ENCODE data around the gene TCTN3. TPM values are rescaled to one million over a fixed set of nuclear protein-coding genes. Genes with fewer than 3 reads are reported as not detected.
"Not testable (repeated sequence)": the region's sequence is repeated elsewhere in the genome, so short reads cannot be mapped to it uniquely, and the experiment has no call there.

TCTN3 gene
- total and polyA plus RNA-seq, 2 donors (not counting 3 experiments of a cell fraction or from before 2014, with no cell fraction given), result 40.4 to 52.6 TPM

DNA sequence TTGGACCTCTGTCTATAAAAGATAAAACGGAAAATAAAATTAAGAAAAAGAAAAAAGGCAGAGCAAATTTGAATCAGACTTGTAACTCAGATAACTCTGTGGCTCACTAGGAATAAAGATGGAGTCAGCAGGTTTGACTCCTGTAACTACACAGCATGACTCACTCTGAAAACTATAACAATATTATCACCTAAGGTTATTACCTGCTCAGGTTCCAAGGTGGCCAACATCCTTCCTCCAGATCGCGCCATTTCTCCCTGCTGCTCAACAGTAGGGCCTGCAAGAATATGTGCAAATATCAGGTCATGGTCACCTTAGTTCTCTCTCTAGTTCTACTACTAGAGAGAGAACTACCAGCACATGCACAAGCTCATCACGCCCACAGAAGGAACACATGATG, 67.2 kb downstream of the TCTN3 start:
- H2AFZ ChIP-seq (ENCODE audit: low read depth, low read length), result no peak overlapping the region
- ChIA-PET CTCF (no interaction called here), POLR2A (no interaction called here)
- no peaks in the 10 kb centered on the region for H3K4me1 ChIP-seq (ENCODE audit: control insufficient read depth, extremely low read depth, insufficient read depth, low read length)
- no peak overlapping the region for H3K27ac ChIP-seq (ENCODE audit: insufficient read depth, low read depth, low read length)
- dilution Hi-C loops (cut with MboI; ENCODE audit: extremely low pct_ligation_motif_present, low sequenced_read_pairs) (no loop called here), intact Hi-C loops (cut with micrococcal nuclease) (no loop called here)
- H3K9me3 ChIP-seq (replicated peaks; ENCODE audit: control insufficient read depth, insufficient read depth, low read length), result no peaks in the 10 kb centered on the region
- TF ChIP-seq POLR2A (IDR thresholded peaks at IDR 0.05; ENCODE audit: low read depth, low read length), result no peak
- TF ChIP-seq, protein P1, sequence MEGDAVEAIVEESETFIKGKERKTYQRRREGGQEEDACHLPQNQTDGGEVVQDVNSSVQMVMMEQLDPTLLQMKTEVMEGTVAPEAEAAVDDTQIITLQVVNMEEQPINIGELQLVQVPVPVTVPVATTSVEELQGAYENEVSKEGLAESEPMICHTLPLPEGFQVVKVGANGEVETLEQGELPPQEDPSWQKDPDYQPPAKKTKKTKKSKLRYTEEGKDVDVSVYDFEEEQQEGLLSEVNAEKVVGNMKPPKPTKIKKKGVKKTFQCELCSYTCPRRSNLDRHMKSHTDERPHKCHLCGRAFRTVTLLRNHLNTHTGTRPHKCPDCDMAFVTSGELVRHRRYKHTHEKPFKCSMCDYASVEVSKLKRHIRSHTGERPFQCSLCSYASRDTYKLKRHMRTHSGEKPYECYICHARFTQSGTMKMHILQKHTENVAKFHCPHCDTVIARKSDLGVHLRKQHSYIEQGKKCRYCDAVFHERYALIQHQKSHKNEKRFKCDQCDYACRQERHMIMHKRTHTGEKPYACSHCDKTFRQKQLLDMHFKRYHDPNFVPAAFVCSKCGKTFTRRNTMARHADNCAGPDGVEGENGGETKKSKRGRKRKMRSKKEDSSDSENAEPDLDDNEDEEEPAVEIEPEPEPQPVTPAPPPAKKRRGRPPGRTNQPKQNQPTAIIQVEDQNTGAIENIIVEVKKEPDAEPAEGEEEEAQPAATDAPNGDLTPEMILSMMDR (IDR thresholded peaks at IDR 0.05; ENCODE audit: extremely low read depth in 1 of 2, insufficient read depth in 1 of 2, low read depth in 1 of 2, low read length in 2 of 2), result no peak
- H4K20me1 ChIP-seq (replicated peaks; ENCODE audit: control insufficient read depth, extremely low read depth, insufficient read depth, low read length), result no peaks in the 10 kb centered on the region
- H3K9me1 ChIP-seq (replicated peaks; ENCODE audit: control insufficient read depth, extremely low read depth, insufficient read depth, low read length), result no peaks in the 10 kb centered on the region
- no TSS peak for BruUV-seq (replicated peaks)
- FAIRE-seq (no peak), DNase-seq (ENCODE audit: low read depth, low spot score) (no peak)
- H3K79me2 ChIP-seq (ENCODE audit: control insufficient read depth, insufficient read depth, low read length), result no peaks in the 10 kb centered on the region
- H3K4me3 ChIP-seq (replicated peaks in 1 of 3; ENCODE audit: insufficient read depth in 1 of 3, low read depth in 1 of 3, low read length in 3 of 3), result no peak overlapping the region
- H3K9ac ChIP-seq (replicated peaks; ENCODE audit: extremely low read depth, insufficient read depth, low read length), result no peak overlapping the region
- no peaks in the 10 kb centered on the region for H3K27me3 ChIP-seq (ENCODE audit: control insufficient read depth in 2 of 2, insufficient read depth in 2 of 2, low read length in 2 of 2)
- no peak overlapping the region for H3K4me2 ChIP-seq (ENCODE audit: insufficient read depth, low read length)
- H3K36me3 ChIP-seq (ENCODE audit: control insufficient read depth in 2 of 2, extremely low read depth in 1 of 2, insufficient read depth in 2 of 2, low read length in 2 of 2), result peaks cover 16 to 30% of the 10 kb centered on the region in 2 experiments

DNA sequence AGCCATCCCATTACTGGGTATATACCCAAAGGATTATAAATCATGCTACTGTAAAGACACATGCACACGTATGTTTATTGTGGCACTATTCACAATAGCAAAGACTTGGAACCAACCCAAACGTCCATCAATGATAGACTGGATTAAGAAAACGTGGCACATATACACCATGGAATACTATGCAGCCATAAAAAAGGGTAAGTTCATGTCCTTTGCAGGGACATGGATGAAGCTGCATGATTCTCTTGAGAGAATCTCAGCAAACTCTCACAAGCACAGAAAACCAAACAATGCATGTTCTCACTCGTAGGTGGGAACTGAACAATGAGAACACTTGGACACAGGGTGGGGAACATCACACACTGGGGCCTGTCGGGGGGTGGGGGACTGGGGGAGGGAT, 73.3 kb downstream of the TCTN3 start:
- H3K27ac ChIP-seq (ENCODE audit: insufficient read depth, low read depth, low read length); H3K9me1 ChIP-seq (replicated peaks; ENCODE audit: control insufficient read depth, extremely low read depth, insufficient read depth, low read length); BruUV-seq (replicated peaks); FAIRE-seq; H3K9me3 ChIP-seq (replicated peaks; ENCODE audit: control insufficient read depth, insufficient read depth, low read length); H3K27me3 ChIP-seq (ENCODE audit: control insufficient read depth in 2 of 2, insufficient read depth in 2 of 2, low read length in 2 of 2); CTCF ChIA-PET; intact Hi-C loops (cut with micrococcal nuclease); DNase-seq (ENCODE audit: low read depth, low spot score); H2AFZ ChIP-seq (ENCODE audit: low read depth, low read length); POLR2A ChIA-PET; H3K4me3 ChIP-seq (replicated peaks in 1 of 3; ENCODE audit: insufficient read depth in 1 of 3, low read depth in 1 of 3, low read length in 3 of 3); H3K9ac ChIP-seq (replicated peaks; ENCODE audit: extremely low read depth, insufficient read depth, low read length); H3K4me1 ChIP-seq (ENCODE audit: control insufficient read depth, extremely low read depth, insufficient read depth, low read length); H3K79me2 ChIP-seq (ENCODE audit: control insufficient read depth, insufficient read depth, low read length); H3K4me2 ChIP-seq (ENCODE audit: insufficient read depth, low read length); H4K20me1 ChIP-seq (replicated peaks; ENCODE audit: control insufficient read depth, extremely low read depth, insufficient read depth, low read length); dilution Hi-C loops (cut with MboI; ENCODE audit: extremely low pct_ligation_motif_present, low sequenced_read_pairs): not testable (repeated sequence)
- H3K36me3 ChIP-seq (ENCODE audit: control insufficient read depth in 2 of 2, extremely low read depth in 1 of 2, insufficient read depth in 2 of 2, low read length in 2 of 2), result peaks cover 11 to 30% of the 10 kb centered on the region in 2 experiments
